HG02763 (cell line): Measurements from ENCODE around the gene PSMD14.

Source experiments
- ATAC-seq: cut with Tn5 transposase; IDR thresholded peaks from one replicate; pipeline ENCODE4 v1.9.1; 2021; ENCODE audit warnings: mild to moderate bottlenecking, moderate library complexity; ENCODE audit not compliant: unreplicated experiment

The PSMD14 gene

GRCh38 chr2:161418275-161418714 lies 110.1 kb downstream of the PSMD14 start:
- no peak for ATAC-seq

GRCh38 chr2:161418715-161419637 lies 110.8 kb downstream of the PSMD14 start:
- ATAC-seq, result no peak

- ATAC-seq, result no peak
These were observed 111.5 kb downstream of the PSMD14 start for GRCh38 chr2:161419638-161420190.

- ATAC-seq, result no peak
These were observed 112.3 kb downstream of the PSMD14 start for GRCh38 chr2:161420406-161421074.

GRCh38 chr2:161421686-161422085 lies 113.5 kb downstream of the PSMD14 start:
- no peak for ATAC-seq

- ATAC-seq, result no peak
These were observed 114.7 kb downstream of the PSMD14 start for GRCh38 chr2:161422816-161423403.

GRCh38 chr2:161423421-161424393 lies 115.5 kb downstream of the PSMD14 start:
- ATAC-seq, result no peak

GRCh38 chr2:161424394-161424769 lies 116.2 kb downstream of the PSMD14 start:
- no peak for ATAC-seq

- no peak for ATAC-seq
These were observed 116.9 kb downstream of the PSMD14 start for GRCh38 chr2:161424891-161425727.

- no peak for ATAC-seq
These were observed 117.7 kb downstream of the PSMD14 start for GRCh38 chr2:161425728-161426454.

GRCh38 chr2:161426455-161426921 lies 118.3 kb downstream of the PSMD14 start:
- no peak for ATAC-seq

- no peak for ATAC-seq
These were observed 118.9 kb downstream of the PSMD14 start for GRCh38 chr2:161426922-161427663.

GRCh38 chr2:161427664-161428587 lies 119.7 kb downstream of the PSMD14 start:
- no peak for ATAC-seq

- ATAC-seq, result no peak
These were observed 122.2 kb downstream of the PSMD14 start for GRCh38 chr2:161430386-161430785.

- no peak for ATAC-seq
These were observed 123.9 kb downstream of the PSMD14 start for GRCh38 chr2:161432107-161432506.

GRCh38 chr2:161434118-161434517 lies 125.9 kb downstream of the PSMD14 start:
- no peak for ATAC-seq

GRCh38 chr2:161436411-161436810 lies 128.2 kb downstream of the PSMD14 start:
- no peak for ATAC-seq
